HG02973 (cell line): ENCODE measurements around the gene PRSS21.

ENCODE experiments used
- ATAC-seq: cut with Tn5 transposase; IDR thresholded peaks from one replicate; pipeline ENCODE4 v1.9.1; 2021; ENCODE audit warnings: moderate library complexity; ENCODE audit not compliant: unreplicated experiment

Gene PRSS21

GRCh38 chr16:2859686-2860265, 42.7 kb downstream of the PRSS21 start:
- ATAC-seq, result no peak

- no peak for ATAC-seq
These were observed 44.0 kb downstream of the PRSS21 start for GRCh38 chr16:2860826-2861567.

- no peak for ATAC-seq
These were observed 48.6 kb downstream of the PRSS21 start for GRCh38 chr16:2865651-2866050.

GRCh38 chr16:2866431-2866830, 49.4 kb downstream of the PRSS21 start:
- ATAC-seq, result no peak

- no peak for ATAC-seq
These were observed 50.6 kb downstream of the PRSS21 start for GRCh38 chr16:2867661-2867986.

GRCh38 chr16:2867987-2868789, 51.2 kb downstream of the PRSS21 start:
- peak; percentile 75 for ATAC-seq
